Suprapubic skin (tissue), 4 donors: ENCODE results near the gene SAMD4B. TPM values are rescaled to one million over a fixed set of nuclear protein-coding genes. Genes with fewer than 3 reads are reported as not detected.

Experiments
- DNase-seq, 2 donors: peaks; one replicate each; pipeline ENCODE4 v3.0.0-alpha.2; 2019; ENCODE audit warnings: low spot score in 2 of 2
- H3K27ac ChIP-seq: fragments of 200-600 bp; sonication (generic); one replicate; pipeline ENCODE4 v1.5.1; 2019
- H3K27me3 ChIP-seq: fragments of 200-600 bp; sonication (generic); one replicate; pipeline ENCODE4 v1.5.1; 2019
- H3K36me3 ChIP-seq: fragments of 200-600 bp; sonication (generic); one replicate; pipeline ENCODE4 v1.5.1; 2019
- H3K4me1 ChIP-seq: fragments of 200-600 bp; sonication (generic); one replicate; pipeline ENCODE4 v1.5.1; 2019
- H3K4me3 ChIP-seq: fragments of 200-600 bp; sonication (generic); one replicate; pipeline ENCODE4 v1.5.1; 2019; ENCODE audit warnings: mild to moderate bottlenecking
- H3K9me3 ChIP-seq: fragments of 200-600 bp; sonication (generic); one replicate; pipeline ENCODE4 v1.5.1; 2019
- CTCF ChIP-seq, 2 donors: fragments of 200-600 bp in 1 of 2; fragments of 450-650 bp in 1 of 2; sonication (generic) in 1 of 2; IDR thresholded peaks; one replicate each; pipeline ENCODE4 v1.5.1; 2016 to 2019; ENCODE audit warnings: antibody characterized with exemption in 2 of 2, mild to moderate bottlenecking in 1 of 2, moderate library complexity in 1 of 2
- EP300 ChIP-seq: sonication (generic); formaldehyde crosslinking; IDR thresholded peaks from one replicate; pipeline ENCODE4 v1.6.1; 2017; ENCODE audit warnings: antibody characterized with exemption
- POLR2A ChIP-seq, 2 donors: fragments of 450-650 bp; IDR thresholded peaks; one replicate each; pipeline ENCODE4 v1.6.1; 2017; ENCODE audit warnings: antibody characterized with exemption in 2 of 2, mild to moderate bottlenecking in 2 of 2, moderate library complexity in 2 of 2
- POLR2AphosphoS5 ChIP-seq, 3 donors: sonication (generic); formaldehyde crosslinking; IDR thresholded peaks; one replicate each; pipeline ENCODE4 v1.6.1; 2017; ENCODE audit warnings: antibody characterized with exemption in 3 of 3
- WGBS: methylation state at CpG from one replicate; pipeline ENCODE4 v1.1.5; 2018; 5-methylcytosine and 5-hydroxymethylcytosine counted together
- total RNA-seq, 4 donors: library from RNA; depleted of rRNA; stranded (reverse); fragments of >200 nt; gene quantifications; one replicate each; pipeline ENCODE4 v1.1.0, GENCODE V29; 2016

Gene SAMD4B
- total RNA-seq, 4 donors from 2014 or later = 104 to 166 (median 113) TPM

- H3K36me3 ChIP-seq = peaks cover 39% of the 10 kb centered on the region
- no peak for DNase-seq
- H3K27me3 ChIP-seq = no peaks in the 10 kb centered on the region
- H3K4me3 ChIP-seq = no peak overlapping the region
- no peak overlapping the region for H3K27ac ChIP-seq
- H3K9me3 ChIP-seq = no peaks in the 10 kb centered on the region
- TF ChIP-seq EP300 (no peak), POLR2AphosphoS5 (IDR thresholded peaks at IDR 0.05) (no peak), CTCF (IDR thresholded peaks at IDR 0.05) (no peak), POLR2A (IDR thresholded peaks at IDR 0.05) (no peak)
- WGBS = 78% methylated on average over 4 of the region's 4 CpGs
- H3K4me1 ChIP-seq = peaks cover 56% of the 10 kb centered on the region
Measured at GRCh38 chr19:39349326-39349725, 7.1 kb downstream of the SAMD4B start.

- TF ChIP-seq EP300 (no peak), POLR2AphosphoS5 (IDR thresholded peaks at IDR 0.05) (no peak), POLR2A (IDR thresholded peaks at IDR 0.05) (no peak), CTCF (IDR thresholded peaks at IDR 0.05) (no peak)
- Histone ChIP-seq H3K27ac (peak overlapping the region; percentile 48), H3K4me3 (no peak overlapping the region), H3K27me3 (no peaks in the 10 kb centered on the region), H3K4me1 (peaks cover 48% of the 10 kb centered on the region), H3K36me3 (peaks cover 47% of the 10 kb centered on the region), H3K9me3 (no peaks in the 10 kb centered on the region)
- DNase-seq = no peak
- 98% methylated on average over 3 of the region's 3 CpGs for whole genome bisulfite sequencing
Measured at GRCh38 chr19:39350156-39350555, 7.9 kb downstream of the SAMD4B start.

- Histone ChIP-seq H3K27me3 (no peaks in the 10 kb centered on the region), H3K27ac (peak overlapping the region; percentile 52), H3K36me3 (peaks cover 62% of the 10 kb centered on the region), H3K4me1 (peaks cover 35% of the 10 kb centered on the region), H3K4me3 (peak overlapping the region; percentile 5), H3K9me3 (no peaks in the 10 kb centered on the region)
- TF ChIP-seq POLR2AphosphoS5 (IDR thresholded peaks at IDR 0.05) = no peak
- TF ChIP-seq POLR2A (IDR thresholded peaks at IDR 0.05) = no peak
- TF ChIP-seq CTCF (IDR thresholded peaks at IDR 0.05) = no peak
- TF ChIP-seq EP300 = no peak
- DNase-seq = no peak
- WGBS = 57% methylated on average over 4 of the region's 4 CpGs
Measured at GRCh38 chr19:39351537-39352064, 9.4 kb downstream of the SAMD4B start.

GRCh38 chr19:39352381-39353255 lies 10.4 kb downstream of the SAMD4B start:
- Histone ChIP-seq H3K27me3 (no peaks in the 10 kb centered on the region), H3K4me3 (peak overlapping the region; percentile 5), H3K4me1 (peaks cover 35% of the 10 kb centered on the region), H3K9me3 (no peaks in the 10 kb centered on the region), H3K36me3 (peaks cover 72% of the 10 kb centered on the region), H3K27ac (peak overlapping the region; percentile 52)
- TF ChIP-seq CTCF (IDR thresholded peaks at IDR 0.05) = no peak
- no peak for TF ChIP-seq POLR2AphosphoS5 (IDR thresholded peaks at IDR 0.05)
- DNase-seq = no peak
- WGBS = 64% methylated on average over 12 of the region's 12 CpGs

- peaks cover 80% of the 10 kb centered on the region for H3K36me3 ChIP-seq
- 92% methylated on average over 5 of the region's 5 CpGs for WGBS
- no peak for TF ChIP-seq POLR2A (IDR thresholded peaks at IDR 0.05)
- no peak for TF ChIP-seq POLR2AphosphoS5 (IDR thresholded peaks at IDR 0.05)
- no peak for TF ChIP-seq CTCF (IDR thresholded peaks at IDR 0.05)
- no peak for TF ChIP-seq EP300
- no peak for DNase-seq
- no peaks in the 10 kb centered on the region for H3K27me3 ChIP-seq
- peaks cover 27% of the 10 kb centered on the region for H3K4me1 ChIP-seq
- H3K4me3 ChIP-seq = no peak overlapping the region
- H3K9me3 ChIP-seq = no peaks in the 10 kb centered on the region
- H3K27ac ChIP-seq = no peak overlapping the region
Measured at GRCh38 chr19:39355253-39355652, 13.0 kb downstream of the SAMD4B start.
